Parietal lobe (tissue), 2 donors: ENCODE results near the gene SCYGR8. TPM values are rescaled to one million over a fixed set of nuclear protein-coding genes. Genes with fewer than 3 reads are reported as not detected.

Experiments
- small RNA-seq: library from RNA; depleted of rRNA; stranded (forward); fragments of <200 nt; gene quantifications from one replicate; pipeline ENCODE3, GENCODE V24; 2014; ENCODE audit warnings: low replicate concordance
- total RNA-seq: library from RNA; depleted of rRNA; stranded (reverse); fragments of >200 nt; gene quantifications from one replicate; pipeline ENCODE4 v1.2.3, GENCODE V29; 2014

The SCYGR8 gene, protein sequence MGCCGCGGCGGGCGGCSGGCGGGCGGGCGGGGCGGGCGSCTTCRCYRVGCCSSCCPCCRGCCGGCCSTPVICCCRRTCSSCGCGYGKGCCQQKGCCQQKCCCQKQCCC
- not detected for total RNA-seq

DNA sequence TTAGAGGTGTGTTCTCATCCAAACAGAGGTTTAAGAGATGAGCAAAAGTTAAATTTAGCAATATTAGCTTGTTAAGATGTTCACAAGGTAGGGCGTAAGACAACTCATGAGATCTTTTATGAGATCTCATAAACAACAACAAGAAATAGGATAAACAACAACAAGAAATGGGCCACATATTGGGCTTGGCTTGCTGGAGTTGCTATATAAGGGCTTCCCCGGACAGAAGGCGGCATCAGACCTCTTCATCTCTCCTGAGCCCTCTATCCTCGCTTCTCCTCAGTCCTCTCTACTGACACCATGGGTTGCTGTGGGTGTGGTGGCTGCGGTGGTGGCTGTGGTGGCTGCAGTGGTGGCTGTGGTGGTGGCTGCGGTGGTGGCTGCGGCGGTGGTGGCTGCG is at the start of gene SCYGR8:
SCYGR8 (plus strand) TSS at position 301 of the 400 bp plus-strand sequence; CDS start at position 301, 0 bp downstream.

DNA sequence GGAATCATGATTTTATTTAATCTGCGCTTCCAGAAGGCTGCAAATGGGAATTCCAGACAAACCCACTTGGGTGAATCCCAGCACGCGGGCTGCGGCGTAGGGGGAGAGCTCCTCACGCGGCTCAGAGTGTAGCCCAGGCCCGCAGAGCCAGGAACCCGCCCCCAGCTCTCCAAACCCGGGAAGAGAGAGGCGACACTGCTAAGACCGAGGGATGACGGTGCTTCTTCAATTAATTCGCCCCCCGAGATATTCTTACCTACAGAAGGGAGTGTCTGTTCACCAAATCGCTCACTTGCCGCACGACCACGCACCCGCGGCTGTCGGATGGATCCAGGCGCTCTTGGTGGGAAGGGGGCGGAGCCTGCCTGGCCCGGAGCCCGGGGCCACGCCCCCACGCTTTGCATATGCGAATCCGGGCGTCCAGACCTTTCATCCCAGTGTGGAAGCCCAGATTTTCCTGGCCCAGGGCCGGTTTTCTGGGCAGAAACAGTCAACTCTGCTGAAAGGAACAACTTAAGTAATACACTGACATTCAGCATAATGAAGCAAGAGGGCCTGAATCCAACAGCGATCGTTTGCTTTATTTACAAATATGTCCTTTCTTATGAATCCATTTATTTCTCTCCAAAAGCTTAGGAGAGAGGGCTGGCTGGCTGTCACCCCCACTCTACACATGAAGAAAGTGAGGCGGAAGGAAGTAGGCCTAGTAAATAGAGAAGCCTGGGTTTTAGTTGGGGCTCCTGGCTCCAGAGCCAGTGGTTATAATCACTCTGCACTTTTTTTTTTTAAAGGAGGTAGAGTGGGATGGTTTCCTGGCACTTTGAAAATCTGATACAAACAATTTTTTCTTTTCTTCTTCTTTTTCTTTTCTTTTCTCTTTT is 27.8 kb upstream of the SCYGR8 start, which contains the start of gene SLC19A3:
SLC19A3 (minus strand) TSS at position 342 of the 881 bp plus-strand sequence. CDS start 15,710 bp downstream, outside the sequence.

DNA sequence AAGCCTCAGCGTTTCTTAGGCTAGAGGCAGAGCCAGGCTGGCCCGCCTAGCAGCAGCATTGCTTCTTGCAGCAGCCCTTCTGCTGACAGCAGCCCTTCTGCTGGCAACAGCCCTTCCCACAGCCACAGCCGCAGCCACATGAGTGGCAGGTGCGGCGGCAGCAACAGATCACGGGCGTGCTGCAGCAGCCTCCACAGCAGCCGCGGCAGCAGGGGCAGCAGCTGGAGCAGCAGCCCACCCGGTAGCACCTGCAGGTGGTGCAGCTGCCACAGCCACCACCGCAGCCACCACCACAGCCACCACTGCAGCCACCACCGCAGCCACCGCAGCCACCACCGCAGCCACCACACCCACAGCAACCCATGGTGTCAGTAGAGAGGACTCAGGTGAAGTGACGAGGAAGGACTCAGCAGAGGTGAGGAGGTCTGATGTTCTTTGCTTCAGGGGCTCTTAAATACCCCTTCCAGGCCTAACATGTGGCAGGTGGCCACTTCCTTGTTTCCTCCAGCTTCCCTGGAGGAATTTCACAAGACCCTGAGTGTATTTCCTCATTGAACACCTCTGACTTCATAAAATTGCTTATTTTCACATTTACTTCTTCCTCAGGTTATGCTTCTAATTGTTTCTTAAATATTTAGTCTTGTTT is 21.2 kb upstream of the SCYGR8 start, which contains the start of gene SCYGR6:
SCYGR6 (minus strand) TSS at position 364 of the 646 bp plus-strand sequence; CDS start at position 364, 0 bp downstream.

DNA sequence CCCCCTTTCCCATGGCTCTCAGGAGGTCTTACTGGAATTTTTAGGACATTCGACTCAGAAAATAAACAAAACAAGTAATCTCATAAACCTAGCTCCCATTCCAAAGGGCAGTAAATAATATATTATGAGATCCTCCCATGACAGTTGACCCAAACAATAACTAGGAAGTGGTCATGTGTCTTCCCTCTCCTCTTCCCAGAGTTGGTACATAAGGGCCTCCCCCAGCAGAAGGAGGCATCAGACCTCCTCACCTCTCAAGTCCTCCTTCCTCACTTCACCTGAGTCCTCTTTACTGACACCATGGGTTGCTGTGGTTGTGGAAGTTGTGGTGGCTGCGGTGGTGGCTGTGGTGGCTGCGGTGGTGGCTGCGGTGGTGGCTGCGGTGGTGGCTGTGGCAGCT is 17.7 kb upstream of the SCYGR8 start, which contains the start of gene SCYGR7:
SCYGR7 (plus strand) TSS at position 301 of the 400 bp plus-strand sequence; CDS start at position 301, 0 bp downstream.

Small RNA genes lying within 50 kb of the gene (small RNA-seq; reads per million reads assigned to genes)
- gene RNA5SP121: not detected
- gene SNRPGP8: not detected

Other genes with a start within 250 kb of the SCYGR8 start
- gene SCYGR2, start 147.0 kb upstream of the SCYGR8 start, total RNA-seq: not detected
- not detected for gene SCYGR3, start 131.1 kb upstream of the SCYGR8 start, total RNA-seq
- not detected for gene SCYGR4, start 128.4 kb upstream of the SCYGR8 start, total RNA-seq
- gene SCYGR5, start 79.1 kb upstream of the SCYGR8 start, total RNA-seq: not detected
- gene SLC19A3, start 27.9 kb upstream of the SCYGR8 start, total RNA-seq: 3.1 TPM
- not detected for gene SCYGR6, start 21.1 kb upstream of the SCYGR8 start, total RNA-seq
- not detected for gene SCYGR7, start 17.6 kb upstream of the SCYGR8 start, total RNA-seq
- not detected for gene CCL20, start 67.9 kb downstream of the SCYGR8 start, total RNA-seq
- gene DAW1, start 125.7 kb downstream of the SCYGR8 start, total RNA-seq: 2.5 TPM